Suprapubic skin (tissue), 3 donors: ENCODE measurements around the gene ACAT2.

Experiments used
- EP300 ChIP-seq: sonication (generic); formaldehyde crosslinking; IDR thresholded peaks from one replicate; pipeline ENCODE4 v1.6.1; 2017; ENCODE audit warnings: antibody characterized with exemption
- TF ChIP-seq, protein P1 (sequence below), 2 donors: fragments of 200-600 bp in 1 of 2; fragments of 450-650 bp in 1 of 2; sonication (generic) in 1 of 2; IDR thresholded peaks; one replicate each; pipeline ENCODE4 v1.5.1; 2016 to 2019; ENCODE audit warnings: antibody characterized with exemption in 2 of 2, mild to moderate bottlenecking in 1 of 2, moderate library complexity in 1 of 2

DNA sequence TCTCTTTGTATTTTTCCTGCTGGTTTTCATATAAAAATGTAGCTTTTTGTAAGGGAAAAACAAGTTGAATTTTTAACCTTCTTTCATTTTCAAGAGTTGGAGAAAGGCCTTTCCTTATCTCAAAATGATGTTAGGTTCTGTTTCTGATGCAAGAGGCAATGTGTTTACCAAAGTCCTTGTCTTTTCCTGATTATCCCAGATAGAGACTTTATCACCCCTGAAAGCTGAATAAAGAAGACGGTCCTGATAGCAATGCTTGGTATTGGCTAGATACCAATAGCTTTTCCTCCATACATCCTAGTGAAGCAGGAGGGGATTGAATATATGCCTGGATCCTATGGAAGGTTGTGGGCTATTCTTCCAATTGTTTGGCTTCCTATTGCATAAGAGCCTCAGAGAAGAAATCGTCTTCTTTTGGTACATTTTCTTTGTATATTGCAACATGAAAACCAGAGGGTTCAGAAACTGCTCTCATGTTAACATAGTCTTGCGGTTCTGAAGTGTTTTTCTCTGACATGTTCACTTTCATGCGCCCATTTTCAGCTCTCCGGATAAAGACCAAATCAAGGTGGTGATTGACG, 43.7 kb downstream of the ACAT2 start:
- TF ChIP-seq, protein P1, sequence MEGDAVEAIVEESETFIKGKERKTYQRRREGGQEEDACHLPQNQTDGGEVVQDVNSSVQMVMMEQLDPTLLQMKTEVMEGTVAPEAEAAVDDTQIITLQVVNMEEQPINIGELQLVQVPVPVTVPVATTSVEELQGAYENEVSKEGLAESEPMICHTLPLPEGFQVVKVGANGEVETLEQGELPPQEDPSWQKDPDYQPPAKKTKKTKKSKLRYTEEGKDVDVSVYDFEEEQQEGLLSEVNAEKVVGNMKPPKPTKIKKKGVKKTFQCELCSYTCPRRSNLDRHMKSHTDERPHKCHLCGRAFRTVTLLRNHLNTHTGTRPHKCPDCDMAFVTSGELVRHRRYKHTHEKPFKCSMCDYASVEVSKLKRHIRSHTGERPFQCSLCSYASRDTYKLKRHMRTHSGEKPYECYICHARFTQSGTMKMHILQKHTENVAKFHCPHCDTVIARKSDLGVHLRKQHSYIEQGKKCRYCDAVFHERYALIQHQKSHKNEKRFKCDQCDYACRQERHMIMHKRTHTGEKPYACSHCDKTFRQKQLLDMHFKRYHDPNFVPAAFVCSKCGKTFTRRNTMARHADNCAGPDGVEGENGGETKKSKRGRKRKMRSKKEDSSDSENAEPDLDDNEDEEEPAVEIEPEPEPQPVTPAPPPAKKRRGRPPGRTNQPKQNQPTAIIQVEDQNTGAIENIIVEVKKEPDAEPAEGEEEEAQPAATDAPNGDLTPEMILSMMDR (IDR thresholded peaks at IDR 0.05), result no peak
- no peak for TF ChIP-seq EP300
